ENCODE data around the gene NKD2.
A peak's percentile ranks its signal among the peaks of the same experiment; 100 is the strongest.
"Not testable (repeated sequence)": the region's sequence is repeated elsewhere in the genome, so short reads cannot be mapped to it uniquely, and the experiment has no call there.

The NKD2 gene, protein sequence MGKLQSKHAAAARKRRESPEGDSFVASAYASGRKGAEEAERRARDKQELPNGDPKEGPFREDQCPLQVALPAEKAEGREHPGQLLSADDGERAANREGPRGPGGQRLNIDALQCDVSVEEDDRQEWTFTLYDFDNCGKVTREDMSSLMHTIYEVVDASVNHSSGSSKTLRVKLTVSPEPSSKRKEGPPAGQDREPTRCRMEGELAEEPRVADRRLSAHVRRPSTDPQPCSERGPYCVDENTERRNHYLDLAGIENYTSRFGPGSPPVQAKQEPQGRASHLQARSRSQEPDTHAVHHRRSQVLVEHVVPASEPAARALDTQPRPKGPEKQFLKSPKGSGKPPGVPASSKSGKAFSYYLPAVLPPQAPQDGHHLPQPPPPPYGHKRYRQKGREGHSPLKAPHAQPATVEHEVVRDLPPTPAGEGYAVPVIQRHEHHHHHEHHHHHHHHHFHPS

DNA sequence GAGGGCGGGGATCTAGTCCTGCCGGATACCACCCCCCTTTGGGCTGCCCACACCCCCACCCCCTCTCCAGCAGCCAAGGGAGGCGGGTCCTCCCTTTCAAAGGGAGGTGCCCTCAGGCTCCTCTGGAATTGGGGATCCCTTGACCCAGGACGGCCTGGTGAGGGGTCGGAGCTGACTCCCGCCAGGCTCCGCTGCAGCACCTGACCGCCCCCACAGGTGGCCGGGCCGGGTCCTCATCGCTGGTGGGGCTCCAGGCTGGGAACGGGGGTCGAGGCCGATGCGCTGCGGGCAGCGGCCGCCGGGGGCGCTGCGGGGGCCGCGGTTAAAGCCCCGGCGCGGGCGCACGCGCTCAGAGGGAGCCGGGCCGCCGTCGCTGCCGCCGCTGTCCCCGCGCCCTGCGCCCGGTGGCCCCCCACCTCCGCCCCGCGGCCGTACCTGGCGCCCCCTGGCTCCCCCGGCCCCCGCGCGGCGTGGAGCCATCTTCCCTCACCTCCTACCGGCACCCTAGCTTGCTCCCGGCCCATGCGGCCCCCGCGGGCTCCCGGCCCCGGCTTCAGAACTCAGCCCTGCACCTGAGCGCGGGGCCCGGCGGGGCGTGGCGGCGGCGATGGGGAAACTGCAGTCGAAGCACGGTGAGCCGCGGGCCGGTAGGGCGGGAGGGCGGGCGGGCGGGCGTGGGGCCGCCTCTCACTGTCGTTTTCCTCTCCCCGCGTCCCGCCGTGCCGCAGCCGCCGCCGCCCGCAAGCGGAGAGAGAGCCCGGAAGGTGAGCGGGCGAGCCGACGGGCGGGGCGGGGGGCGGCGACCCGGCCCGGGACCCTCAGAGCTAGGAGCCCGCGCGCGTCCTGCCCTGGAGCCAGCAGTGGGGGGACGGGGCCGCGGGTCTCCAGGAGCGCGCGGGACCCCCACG lies at the start of gene NKD2:
NKD2 (plus strand) TSS at position 352 of the 908 bp plus-strand sequence; CDS start at position 608, 256 bp downstream.
- DNase-seq (ENCODE audit: low read depth): peak; percentile 34

DNA sequence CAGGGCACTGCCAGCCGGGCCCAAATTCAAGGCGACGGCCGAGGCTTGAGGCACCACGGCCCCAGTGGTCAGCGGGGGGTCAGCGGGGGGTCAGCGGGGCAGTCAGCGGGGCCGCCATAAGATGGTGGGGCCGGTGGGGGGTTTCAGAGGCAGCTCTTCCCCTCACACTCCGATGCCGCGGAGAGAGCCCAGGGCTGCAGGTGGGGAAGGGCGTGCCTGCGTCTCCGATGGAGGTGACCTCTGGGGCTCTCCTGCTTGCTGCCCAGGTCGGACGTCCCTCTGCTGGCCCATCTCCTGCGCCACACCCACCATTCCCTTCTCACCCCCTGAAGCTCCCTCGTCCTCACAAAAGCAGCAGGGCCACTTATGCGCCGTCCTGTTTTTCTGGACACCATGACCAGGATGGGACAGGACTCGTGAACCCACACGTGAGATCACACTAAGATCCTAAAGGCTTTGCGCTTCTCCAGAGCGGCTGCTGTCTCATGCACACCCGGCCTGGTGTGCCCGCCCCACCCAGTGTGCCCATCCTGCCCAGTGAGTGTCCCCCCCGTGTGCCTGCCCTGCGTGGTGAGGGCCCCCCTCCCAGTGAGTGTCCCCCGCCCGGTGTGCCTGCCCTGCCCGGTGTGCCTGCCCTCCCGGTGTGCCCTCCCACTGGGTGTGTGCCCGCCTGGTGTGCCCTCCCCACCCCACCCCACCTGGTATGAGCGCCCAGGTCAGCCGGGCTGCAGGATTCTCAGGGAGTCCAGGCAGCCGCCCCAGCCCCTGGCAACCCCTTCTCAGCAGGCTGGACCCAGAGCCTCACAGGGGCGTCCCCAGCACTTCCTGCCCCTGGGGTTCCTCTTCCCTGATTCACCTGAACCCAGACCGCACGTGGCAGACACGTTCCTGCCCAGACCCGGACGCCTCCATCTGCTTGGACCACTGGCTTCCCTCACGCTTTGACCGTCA lies 48.7 kb upstream of the NKD2 start:
- DNase-seq (ENCODE audit: low read depth): no peak

DNA sequence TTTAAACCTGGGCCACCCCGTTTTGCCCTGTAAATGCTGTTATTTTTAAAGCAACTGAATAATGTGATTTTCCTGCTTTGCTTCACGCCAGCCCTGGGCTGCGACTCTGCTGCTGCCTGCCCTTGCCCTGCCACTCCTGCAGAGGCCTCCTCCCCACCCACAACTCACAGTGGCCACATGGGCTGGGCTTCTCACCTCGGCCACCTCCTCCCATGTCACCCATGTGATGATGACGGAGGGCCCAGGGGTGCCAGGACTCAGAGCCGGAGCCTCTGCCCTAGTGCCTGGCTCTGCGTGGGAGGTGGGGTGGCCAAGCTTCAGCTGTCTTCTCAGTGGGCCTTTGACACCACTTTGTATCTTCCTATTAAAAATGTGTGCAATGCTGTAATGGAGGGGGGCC lies 48.1 kb upstream of the NKD2 start:
- DNase-seq (ENCODE audit: low read depth): no peak

DNA sequence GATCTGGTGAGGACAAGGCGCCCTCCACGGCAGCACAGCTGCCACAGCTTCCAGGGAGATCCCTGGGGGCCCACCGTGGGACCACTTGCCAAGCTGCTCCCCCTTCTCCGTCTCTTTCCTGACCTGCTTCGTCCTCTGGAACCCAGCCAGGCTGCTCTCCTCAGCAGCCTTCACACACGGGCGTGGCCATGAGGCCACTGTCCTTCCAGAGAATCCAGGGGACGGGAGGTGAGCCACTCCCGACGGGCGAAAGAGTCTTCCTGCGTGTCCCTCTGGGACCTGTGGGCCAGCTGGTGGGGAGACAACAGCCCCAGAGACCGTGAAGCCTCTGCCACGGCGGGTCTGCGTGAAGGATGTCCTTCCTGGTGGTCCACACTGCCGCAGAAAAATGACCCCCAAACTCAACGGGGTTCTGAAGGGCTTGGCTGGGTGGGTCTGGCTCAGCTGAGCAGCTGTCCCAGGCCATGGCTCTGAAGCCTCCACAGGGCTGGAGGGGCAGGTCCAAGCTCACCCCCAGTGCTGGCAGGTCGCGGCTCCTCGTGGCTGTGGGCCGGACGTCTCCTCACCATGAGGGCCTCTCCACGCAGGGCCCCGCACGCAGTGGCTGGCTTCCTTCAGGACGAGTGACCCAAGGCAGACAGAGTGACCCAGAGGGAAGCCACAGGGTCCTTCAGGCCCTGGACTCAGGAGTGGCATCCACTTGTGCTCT lies 47.4 kb upstream of the NKD2 start:
- DNase-seq (ENCODE audit: low read depth): no peak

DNA sequence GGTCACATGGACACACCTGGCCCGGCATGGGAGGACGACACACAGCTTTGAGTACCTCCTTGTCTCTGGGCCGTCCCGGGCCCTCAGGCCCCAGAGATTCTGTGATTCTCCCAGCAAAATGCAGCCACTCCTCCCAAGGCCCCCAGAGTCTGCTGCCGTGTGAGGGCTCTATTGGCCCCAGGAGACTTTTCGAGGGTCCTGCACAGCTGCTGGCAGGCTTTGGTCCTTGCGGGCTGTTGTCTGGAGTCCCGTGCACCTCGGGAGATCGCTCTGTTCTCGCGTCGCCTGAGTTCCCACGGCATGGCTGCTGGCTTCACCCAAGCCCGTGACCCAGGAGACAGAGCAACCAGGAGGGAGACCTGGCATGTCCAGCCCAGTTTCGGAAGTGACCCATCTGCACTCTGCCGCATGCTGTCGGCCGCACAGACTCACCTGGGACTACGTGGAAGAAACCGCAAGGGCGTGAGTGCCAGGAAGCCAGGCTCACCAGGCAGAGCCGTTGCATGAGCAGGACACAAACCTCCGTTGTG lies 46.8 kb upstream of the NKD2 start:
- DNase-seq (ENCODE audit: low read depth): no peak

DNA sequence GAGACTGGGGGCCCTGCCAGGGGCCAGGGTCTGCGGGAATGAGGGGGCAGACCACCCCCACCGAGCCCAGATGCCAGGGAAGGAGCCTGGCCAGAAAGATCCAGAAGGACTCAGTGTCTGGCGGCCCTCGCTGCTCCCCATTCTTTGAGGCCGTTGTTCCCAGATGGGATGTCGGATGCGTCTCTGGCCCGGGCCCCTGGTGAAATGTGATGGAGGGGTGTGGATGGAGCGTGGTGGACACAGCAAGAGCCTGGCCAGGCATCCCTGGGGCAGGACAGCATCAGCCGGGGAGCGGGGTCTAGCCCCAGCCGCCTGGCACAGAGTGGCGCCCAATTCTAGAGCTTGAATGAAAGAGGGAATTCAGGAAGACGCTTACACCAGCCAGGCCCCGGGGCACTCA lies 46.2 kb upstream of the NKD2 start:
- DNase-seq (ENCODE audit: low read depth): no peak

DNA sequence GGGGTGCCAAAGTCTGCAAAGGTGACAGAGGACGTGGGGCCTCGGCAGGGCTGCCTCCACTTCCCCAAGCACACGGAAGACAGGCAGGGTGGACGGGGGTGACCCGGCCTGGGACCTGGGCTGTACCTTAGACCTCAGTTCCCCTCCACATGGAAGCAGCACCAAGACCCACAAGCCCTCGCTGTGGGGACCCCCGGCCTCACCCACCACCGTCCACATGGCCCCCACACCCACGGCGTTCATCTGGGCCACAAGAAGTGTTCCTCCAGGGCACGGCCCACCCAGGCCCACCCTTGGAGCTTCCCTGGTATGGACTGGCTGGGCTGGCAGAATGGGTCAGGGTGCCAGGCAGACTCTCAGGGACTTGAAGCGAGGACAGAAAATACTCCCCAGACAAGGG lies 45.8 kb upstream of the NKD2 start:
- no peak for DNase-seq (ENCODE audit: low read depth)

DNA sequence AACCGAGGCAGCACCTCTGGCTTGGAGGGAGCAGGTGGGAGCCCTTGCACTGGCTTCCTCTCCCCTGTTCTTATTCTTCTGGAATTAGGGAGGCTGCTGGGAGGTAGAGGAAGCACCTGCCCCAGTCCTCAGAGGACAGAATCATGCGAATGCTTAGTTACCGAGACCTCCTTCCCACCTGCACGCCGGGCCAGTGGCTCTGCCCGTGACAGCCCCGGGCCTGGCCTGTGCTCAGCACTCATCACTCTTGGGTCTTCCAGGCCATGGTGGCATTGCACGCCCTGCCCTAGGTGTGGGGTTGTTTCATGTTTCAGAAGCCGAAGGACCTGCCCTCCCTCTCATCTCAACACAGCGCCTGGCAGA lies 45.3 kb upstream of the NKD2 start:
- DNase-seq (ENCODE audit: low read depth): no peak

DNA sequence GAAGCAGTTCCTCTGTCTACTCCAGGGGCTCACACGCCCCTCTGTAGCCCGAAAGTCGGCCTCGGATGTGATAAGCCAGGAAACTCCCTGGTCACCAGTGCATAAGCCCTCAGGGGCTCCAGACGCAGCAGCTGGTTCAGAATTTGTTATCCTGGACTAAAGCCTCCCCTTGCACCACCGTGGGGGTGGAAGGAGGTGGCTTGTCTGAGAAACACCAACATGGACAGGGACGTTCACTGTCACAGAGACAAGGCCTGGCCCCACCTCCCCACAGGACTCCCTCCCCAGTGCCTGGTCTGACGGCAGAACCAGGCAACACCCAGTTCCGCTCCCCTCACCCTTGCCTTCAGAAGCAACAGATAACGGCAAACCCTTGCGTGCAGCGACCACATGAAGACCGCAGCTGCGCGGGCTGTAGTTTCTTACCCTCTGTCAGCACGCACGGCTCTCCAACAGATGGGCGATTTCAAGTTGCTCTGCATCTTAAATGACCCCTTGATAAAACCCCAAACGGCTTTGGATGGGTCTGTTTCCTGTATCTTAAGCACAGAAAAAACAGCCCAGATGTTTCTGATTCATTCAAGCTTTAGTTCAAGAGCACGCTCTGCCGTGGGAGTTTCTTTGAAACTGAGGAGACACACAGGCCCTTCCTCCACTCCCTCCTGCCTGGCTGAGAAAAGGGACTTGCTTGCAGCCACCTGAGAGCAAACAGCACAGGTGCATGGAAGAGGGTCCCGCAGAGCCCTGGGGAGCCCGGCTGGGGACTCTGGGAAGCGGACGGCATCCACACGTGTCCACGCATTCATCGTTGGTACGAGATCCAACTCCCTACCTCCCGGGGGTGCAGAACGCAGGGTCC lies 44.7 kb upstream of the NKD2 start:
- no peak for DNase-seq (ENCODE audit: low read depth)

DNA sequence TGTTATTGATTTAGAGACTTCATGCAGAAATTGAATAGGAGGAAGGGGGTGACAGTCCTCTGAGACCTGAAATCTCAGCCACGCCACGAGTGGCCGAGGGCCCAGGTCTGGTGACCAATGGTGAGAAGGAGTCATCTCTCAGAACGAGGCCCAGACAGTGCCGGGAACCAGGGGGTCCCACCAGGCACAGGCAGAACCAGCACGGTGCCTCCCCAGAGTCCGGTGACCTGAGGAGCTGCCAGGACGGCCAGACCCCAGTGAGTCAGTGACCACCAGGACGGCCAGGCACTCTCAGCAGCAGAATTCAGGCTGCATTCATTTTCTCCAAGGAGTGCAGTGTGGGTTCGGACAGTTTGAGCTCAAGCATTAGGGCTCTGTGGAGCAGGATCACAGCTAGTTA lies 43.8 kb upstream of the NKD2 start:
- DNase-seq (ENCODE audit: low read depth): no peak

DNA sequence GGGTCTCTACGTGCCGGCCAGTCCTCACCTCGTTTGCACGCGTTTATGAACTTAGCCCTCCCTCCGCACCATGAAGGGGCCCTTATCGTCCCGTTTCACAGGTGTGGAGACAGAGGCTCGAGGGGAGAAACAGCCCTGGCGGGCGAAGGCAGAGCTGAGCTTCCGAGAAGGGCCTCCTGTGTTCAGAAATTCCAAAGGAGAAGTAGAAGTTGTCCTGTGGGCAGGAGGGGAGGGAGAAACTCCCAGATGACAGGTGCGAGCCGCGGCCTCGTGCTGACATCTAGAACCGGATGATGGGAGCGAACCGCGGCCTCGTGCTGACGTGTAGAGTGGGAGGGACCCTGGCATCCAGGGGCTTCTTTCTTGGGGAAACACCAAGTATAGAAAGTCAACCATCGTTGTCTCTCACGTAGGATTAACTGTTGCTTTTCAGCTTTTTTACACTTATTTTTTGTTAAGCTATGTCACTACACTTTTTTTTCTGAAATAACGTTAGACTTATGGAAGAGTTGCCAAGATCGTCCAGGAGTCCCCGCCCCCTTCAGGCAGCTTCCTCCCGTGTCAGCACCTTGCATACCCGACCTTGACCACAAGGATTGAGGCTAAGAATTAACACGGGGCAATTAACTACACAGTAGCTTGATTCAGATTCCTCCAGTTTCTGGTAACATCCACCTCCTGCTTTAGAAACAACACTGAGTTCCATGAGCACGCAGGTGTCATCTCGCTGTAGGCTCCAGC lies 42.8 kb upstream of the NKD2 start:
- no peak for DNase-seq (ENCODE audit: low read depth)

DNA sequence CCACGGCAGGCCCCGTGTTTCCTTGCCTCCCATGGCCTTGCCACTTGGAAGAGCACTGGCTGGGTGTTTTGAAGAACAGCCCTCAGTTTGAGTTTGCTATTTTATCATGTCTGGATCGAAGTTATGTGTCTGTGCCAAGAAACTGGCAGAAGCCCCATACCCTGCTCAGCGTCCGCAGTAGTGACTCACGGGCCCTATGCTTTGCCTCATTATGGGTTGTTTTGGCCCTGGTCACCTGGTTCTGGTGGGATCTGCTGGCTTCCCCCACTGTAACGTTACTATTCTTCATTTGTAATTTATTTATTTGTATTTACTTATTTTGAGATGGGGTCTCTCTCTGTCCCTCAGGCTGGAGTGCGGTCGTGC lies 42.3 kb upstream of the NKD2 start:
- no peak for DNase-seq (ENCODE audit: low read depth)

DNA sequence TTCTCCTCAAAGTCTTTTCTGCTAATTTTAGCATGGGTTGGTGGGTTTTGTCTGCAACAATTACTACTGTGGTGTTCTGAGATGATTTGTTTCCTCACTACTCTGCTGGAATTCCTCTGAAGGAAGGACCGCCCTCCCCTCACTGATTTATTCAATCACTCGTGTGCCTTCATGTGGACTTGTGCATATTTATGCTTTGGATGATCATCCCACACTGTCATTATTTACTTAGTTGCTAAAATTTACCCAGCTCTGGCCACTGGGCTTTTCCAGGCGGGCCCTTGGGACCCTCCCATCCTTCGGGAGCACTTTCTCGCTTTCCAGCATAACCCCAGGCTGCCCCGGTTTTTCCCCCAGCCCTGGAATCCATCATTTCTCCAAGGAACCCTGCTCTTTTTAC lies 41.7 kb upstream of the NKD2 start:
- DNase-seq (ENCODE audit: low read depth): no peak

DNA sequence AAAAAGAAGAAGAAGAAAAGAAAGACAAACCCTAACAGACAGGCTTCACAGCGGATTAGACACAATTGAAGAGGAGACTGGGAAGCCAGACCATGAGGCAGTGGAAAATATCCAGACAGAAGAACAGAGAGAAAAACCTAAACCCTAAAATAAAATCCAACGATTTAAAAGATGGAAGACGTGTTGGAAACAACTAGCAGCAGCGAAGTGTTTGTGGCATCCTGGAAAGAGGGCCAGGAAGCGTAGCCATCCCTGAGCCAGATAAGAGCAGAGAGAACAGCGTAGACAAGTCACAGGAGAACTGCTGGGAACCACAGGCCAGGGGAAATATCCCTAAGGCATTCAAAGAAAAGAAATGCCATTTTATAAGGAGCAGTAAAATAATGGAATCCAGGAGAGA lies 39.7 kb upstream of the NKD2 start:
- DNase-seq (ENCODE audit: low read depth): no peak

DNA sequence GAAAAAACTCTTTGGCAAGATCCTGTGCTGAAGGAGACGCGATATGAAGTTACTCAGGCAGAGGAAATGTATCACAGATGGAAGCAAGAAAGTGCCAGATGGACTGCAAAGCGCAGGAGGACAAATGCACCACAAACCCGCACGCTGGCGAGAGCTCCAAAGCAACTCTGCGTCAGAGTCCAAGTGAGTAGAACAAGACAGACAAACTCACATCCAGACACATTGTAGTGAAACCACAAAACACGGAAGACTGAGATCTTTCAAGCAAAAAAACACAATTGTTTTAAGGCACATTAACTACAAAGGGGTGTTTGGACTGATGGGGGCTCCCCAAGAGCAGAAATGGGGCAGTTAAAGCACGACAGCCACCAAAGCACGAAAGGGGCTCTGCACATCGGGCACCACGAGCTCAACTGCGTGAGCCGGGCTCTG lies 39.2 kb upstream of the NKD2 start:
- no peak for DNase-seq (ENCODE audit: low read depth)

DNA sequence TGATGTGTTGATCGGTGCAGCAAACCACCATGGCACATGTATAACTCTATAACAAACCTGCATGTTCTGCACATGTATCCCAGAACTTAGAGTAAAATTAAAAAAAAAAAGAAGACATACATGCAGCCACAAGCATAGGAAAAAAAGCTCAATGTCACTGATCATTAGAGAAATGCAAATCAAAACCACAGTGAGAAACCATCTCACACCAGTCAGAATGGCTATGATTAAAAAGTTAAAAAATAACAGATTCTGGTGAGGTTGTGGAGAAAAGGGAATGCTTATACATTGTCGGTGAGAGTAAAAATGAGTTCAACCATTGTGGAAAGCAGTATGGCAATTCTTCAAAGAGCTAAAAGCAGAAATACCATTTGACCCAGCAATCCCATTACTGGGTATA lies 36.0 kb upstream of the NKD2 start:
- not testable (repeated sequence) for DNase-seq (ENCODE audit: low read depth)

DNA sequence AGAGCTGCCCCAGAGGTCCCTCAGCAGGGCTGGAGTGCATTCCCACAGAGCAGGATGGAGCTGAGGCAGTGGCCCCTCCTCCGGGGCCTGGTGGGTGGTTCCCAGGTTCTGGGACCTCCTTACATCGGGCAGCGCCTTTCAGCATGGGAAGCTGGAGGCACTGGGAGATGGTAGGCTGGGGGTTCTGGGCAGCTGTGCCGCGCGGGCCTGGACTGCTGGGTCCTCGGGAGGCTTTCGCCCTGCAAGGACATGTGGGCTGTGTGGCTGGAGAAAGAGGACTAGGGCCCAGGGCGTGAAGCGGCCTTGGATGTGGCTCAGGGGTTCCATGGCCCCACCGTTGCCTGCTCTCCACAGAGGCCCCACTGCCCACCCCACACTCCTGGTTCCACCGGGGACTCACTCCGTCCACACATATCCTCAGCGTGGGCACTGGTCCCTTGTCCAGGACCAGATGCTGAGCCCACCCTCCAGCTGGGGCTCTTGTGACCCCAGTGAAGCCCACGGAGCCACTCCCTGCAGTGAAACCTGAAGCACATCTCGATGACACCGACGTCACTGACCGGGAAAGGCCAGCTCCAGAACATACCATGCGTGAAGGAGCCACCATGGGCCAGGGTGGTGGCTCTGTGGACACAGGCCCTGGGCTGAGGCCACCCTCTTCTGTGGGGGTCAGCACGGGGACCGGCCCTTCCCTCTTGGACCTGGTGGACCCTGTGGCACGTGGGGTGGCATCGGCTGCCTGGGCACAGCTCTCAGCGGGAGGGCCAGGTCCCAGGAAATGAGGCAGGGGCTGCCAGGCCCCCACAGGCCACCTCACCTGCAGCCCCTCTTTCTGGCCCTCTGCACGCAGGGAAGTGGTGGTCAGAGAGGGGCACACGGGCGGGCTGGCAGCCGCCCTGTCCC lies 31.5 kb upstream of the NKD2 start:
- no peak for DNase-seq (ENCODE audit: low read depth)

DNA sequence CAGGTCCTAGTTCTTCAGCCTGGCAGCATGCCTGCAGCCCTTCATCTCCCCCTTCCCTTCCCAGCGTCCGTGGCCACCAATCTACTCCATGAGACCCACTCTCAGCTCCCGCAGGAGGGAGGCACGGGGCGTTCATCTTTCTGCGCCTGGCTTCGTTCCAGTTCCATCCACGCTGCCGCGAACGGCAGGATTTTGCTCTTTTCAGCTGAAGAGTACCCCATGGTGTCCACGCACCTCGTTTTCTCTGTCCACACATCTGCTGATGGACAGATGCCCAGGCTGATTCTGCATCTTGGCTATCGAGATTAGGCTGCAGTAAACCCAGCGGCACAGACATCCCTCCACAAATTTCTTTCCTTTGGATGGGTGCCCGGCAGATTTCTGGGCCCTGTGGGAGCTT lies 30.5 kb upstream of the NKD2 start:
- no peak for DNase-seq (ENCODE audit: low read depth)
